Omental fat pad (tissue), 4 donors: ENCODE data around the gene MYO1E. TPM values are rescaled to one million over a fixed set of nuclear protein-coding genes. Genes with fewer than 3 reads are reported as not detected.

Source experiments
- ATAC-seq: fragments of 150-250 bp; one replicate; pipeline ENCODE4 v1.9.1; 2016; ENCODE audit warnings: mild to moderate bottlenecking, moderate library complexity; ENCODE audit not compliant: low FRiP score
- DNase-seq: peaks from one replicate; pipeline ENCODE4 v3.0.0-alpha.2; 2019; ENCODE audit warnings: low spot score
- total RNA-seq, 4 donors: library from RNA; depleted of rRNA; stranded (reverse); fragments of >200 nt; gene quantifications; one replicate each; pipeline ENCODE4 v1.1.0, GENCODE V29; 2016
- TF ChIP-seq, protein P1 (sequence below), 3 donors: fragments of 450-650 bp; IDR thresholded peaks; one replicate each; pipeline ENCODE4 v1.5.1; 2016 to 2017; ENCODE audit warnings: antibody characterized with exemption in 3 of 3, mild to moderate bottlenecking in 3 of 3, moderate library complexity in 2 of 3

Gene MYO1E
- total RNA-seq, 4 donors from 2014 or later = 35.7 to 193 (median 68.0) TPM

- no peak for ATAC-seq
- no peak for DNase-seq
- TF ChIP-seq, protein P1, sequence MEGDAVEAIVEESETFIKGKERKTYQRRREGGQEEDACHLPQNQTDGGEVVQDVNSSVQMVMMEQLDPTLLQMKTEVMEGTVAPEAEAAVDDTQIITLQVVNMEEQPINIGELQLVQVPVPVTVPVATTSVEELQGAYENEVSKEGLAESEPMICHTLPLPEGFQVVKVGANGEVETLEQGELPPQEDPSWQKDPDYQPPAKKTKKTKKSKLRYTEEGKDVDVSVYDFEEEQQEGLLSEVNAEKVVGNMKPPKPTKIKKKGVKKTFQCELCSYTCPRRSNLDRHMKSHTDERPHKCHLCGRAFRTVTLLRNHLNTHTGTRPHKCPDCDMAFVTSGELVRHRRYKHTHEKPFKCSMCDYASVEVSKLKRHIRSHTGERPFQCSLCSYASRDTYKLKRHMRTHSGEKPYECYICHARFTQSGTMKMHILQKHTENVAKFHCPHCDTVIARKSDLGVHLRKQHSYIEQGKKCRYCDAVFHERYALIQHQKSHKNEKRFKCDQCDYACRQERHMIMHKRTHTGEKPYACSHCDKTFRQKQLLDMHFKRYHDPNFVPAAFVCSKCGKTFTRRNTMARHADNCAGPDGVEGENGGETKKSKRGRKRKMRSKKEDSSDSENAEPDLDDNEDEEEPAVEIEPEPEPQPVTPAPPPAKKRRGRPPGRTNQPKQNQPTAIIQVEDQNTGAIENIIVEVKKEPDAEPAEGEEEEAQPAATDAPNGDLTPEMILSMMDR (IDR thresholded peaks at IDR 0.05) = no peak
Measured at GRCh38 chr15:59203657-59204056, 169.0 kb downstream of the MYO1E start.

DNA sequence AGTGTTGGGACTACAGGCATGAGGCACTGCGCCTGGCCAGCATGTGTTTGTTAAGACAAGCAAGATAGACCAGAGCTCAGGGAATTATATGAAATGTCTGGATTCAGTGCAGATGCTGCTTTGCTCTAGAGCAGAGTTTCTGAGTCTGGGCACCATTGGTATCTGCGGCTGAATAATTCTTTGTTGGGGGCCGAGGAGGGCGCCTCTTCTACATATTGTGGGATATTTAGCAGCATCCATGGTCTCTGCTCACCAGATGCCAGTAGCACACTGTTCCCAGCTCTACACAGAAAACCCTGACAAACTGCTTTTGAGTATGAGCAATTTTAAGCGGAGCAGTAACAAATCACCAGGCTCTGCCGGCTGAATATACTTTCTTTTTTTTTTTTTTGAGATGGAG, 169.7 kb downstream of the MYO1E start:
- ATAC-seq (no peak), DNase-seq (no peak)
- TF ChIP-seq, protein P1 (IDR thresholded peaks at IDR 0.05) = no peak

GRCh38 chr15:59200560-59200959, 172.1 kb downstream of the MYO1E start:
- TF ChIP-seq, protein P1 (IDR thresholded peaks at IDR 0.05) = no peak
- DNase-seq (no peak), ATAC-seq (no peak)

DNA sequence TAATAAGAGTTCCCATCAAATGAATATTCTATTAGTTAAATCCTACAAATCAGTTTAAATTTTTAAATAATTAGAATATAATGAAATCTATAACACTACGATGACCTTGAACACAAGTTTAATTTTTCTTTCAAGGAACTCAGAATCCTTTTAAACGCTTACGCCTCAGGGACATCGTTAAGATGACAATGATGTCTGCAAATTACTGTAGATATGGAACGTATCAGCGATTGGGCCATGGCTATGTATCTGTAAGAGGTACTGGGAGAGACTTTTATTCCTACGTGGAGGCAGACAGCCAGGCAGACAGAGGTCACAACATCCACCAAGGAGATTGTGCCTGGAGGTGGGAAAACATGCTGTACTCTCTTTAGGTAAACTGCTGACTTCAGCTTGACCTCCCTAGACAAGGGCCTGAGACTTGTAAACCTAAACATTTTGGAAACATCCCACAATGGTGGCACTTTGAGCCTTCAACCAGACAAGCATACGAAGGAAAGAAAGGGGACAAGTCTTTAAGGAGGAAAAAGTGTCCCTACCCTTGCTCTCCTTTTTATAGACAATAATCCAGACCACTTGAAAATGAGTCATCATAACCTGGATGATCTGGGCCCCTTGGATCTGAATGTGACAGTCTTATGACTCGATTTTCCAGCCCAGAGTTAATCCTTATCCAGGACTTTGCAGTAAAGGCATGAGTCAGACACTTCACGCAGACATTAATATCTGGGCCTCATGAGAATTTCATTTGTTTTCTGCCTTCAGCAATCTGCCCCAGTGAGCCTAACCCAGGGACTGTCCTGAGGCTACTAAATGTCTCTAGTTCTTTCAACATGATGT, 172.8 kb downstream of the MYO1E start:
- DNase-seq (no peak), ATAC-seq (no peak)
- TF ChIP-seq, protein P1 (IDR thresholded peaks at IDR 0.05) = no peak

DNA sequence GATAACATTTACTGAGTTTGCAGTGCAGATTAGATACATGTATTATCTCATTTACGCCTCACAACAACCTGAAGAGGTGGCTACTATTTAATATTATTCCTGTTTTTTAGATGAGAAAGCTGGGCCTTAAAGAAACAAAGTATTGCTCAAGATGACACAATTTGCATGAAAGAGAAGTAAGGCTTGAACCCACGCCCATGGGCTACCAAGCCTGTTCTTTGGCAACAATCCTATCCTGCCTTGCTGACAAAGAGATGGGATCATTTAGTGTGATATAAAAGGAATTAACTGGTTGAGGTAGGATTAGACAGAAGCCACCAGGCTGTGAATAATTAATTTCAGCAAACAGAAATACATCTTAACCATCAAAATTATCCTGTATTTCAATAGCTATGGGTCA, 175.2 kb downstream of the MYO1E start:
- no peak for DNase-seq
- no peak for ATAC-seq
- TF ChIP-seq, protein P1 (IDR thresholded peaks at IDR 0.05) = no peak

GRCh38 chr15:59196416-59196815, 176.3 kb downstream of the MYO1E start:
- ATAC-seq = no peak
- TF ChIP-seq, protein P1 (IDR thresholded peaks at IDR 0.05) = no peak
- DNase-seq = no peak
